ENCODE measurements around the gene KRT74. TPM values are rescaled to one million over a fixed set of nuclear protein-coding genes. Genes with fewer than 3 reads are reported as not detected.

The KRT74 gene
- polyA plus RNA-seq, 3 donors, result not detected

DNA sequence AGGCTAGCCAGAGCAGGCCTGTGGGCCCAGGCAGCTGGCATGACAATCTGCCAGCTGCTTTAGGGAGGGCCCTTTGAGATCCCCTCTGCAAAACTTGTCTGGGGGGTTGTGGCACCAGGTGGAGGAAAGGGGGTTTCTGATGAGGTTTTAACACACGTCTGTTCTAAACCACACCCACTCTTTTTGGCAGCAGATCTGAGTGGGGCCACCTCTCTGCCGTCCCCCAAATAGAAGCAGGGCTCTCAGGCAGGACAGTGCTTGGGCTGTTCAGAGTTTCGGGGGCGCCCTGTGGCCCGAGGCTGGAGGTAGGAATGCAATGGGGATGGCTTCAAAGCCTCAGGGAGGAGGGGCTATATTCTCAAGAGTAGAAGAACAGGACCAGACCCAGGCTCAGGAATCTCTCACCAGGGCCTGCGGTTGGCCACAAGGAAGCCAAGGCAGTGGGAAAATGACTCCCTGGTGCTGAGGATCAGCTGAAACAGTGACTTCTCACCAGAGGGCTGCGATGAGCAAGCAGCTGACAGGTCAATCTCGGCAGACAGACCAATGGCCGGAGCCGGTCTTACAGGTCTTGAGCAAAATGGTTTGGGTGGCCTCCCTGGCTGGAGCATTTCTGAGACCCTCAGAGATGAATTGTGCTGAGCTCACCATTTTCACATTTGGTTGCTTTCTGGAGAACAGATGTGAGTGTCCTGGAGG is 51.9 kb downstream of the KRT74 start:
- DNase-seq, result no peak

DNA sequence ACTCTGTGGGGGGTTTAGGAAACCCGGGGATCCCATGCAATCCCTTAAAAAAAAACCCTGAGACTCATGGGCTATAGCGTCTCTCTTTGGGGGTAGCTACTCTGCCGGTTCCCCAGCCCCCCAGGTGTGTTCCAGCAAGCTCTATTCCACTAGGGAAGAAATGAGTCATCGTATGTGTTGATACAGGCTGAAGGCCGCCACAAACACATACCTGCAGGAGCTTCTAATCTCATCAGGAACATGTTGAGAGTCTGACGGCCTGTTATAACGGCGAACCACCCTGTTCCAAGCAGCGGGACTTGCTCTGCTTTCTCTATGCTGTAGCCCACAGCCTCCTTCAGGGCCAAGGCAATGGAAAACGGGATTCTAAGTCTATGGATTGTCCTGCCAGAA is 52.5 kb downstream of the KRT74 start:
- DNase-seq, result no peak

DNA sequence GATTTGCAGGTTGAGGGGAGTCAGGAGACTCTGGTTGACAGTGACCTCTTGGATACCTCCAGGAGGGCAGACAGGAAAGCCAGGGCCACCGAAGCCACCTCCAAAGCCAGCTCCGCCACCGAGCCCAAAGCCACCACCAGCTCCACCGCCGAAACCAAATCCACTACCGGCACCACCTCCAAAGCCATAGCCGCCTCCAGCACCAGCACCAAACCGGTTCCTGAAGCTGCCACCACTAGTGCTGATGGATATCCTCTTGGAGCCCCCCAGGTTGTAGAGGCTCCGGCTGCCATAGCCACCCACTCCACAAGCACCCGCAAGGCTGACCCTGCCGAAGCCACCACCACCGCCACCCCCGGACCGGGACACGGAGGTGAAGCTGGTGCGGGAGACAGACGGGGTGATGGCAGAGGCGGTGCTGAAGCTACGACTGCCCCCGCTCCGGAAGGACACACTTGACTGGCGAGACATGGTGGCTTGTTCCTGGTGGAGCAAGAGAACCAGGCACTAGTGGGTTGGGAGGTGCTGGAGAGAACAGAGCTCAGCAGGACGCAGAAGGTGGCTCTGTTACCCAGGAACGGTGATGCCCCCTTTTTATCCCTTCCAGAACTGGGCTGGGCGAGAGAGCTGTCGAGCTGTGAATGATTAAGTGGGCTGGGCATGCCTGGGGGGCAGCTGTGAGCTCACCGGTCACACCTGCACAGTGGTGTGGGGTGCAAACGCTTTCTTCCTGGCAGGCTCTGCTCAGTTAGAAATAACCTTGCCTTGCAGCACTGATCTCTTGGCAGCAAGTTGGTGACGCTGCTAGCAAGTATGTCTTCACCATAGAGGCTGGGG is 53.6 kb downstream of the KRT74 start, which contains the start of gene KRT5:
Gene KRT5, minus strand, starts transcription at position 569 of the 837 bp plus-strand sequence. Its CDS starts 98 bp downstream, at position 471.
- DNase-seq, result no peak

DNA sequence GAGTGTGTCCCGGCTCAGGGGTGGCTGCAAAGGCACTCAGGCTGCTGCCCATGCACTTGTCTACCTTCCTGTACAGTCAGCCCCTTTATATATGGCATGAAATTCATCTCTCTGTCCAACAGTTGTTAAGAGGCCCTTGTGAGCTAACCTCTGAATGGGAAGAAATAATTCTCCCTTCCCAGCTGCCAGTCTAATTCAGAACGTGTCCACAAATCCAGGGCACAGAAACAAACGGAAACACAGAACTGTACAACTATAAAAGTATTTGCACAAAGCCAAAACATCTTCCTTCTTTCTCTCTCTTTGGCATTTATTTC is 54.3 kb downstream of the KRT74 start:
- DNase-seq, result no peak

DNA sequence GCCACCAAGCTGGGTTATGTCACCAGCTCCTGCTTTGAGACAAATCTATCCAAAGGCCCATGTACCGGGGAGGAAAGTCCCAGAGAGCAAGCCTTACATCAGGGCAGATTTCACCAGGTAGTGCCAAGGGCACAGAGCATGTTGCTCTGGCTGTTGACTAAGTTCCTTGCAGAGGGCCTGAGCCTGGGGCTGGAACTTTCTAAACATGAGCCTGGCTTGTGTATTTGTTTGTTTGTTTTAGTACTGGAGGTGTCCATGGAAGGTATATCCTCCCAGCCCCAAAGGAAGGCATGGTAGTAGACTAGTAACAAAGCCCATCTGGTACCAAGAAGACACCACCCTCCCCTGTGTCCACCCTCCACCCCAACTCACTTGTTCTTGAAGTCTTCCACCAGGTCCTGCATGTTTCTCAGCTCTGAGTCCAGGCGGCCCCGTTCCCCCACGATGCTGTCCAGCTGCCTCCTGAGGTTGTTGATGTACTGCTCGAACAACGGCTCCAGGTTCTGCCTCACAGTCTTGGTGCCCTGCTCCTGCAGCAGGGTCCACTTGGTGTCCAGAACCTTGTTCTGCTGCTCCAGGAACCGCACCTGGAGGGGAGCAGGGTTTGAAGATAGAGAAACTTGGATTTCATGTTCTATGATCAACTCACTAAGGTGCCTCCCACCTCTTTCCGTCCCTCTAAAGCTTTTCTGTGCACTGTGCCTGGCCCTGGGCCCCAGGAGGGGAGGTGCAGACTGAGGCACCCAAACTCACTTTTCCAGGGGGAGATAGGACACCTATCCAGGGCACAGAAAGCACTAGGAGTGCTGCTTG is 54.9 kb downstream of the KRT74 start:
- DNase-seq, result no peak

DNA sequence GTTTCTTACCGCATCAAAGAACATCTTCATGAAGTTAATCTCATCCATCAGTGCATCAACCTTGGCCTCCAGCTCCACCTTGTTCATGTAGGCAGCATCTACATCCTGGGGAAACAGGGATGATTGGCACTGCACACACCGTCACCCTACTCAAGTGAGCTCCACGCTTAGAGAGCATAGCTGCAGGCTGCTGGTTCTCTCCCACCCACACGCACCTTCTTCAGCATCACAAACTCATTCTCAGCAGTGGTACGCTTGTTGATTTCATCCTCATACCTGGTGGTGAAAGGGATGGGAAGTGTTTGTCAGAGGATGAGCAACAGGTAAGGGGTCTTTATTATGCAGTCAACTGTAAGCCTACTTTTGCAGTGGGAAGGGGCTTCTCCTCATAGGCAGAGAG is 55.8 kb downstream of the KRT74 start:
- DNase-seq, result no peak

DNA sequence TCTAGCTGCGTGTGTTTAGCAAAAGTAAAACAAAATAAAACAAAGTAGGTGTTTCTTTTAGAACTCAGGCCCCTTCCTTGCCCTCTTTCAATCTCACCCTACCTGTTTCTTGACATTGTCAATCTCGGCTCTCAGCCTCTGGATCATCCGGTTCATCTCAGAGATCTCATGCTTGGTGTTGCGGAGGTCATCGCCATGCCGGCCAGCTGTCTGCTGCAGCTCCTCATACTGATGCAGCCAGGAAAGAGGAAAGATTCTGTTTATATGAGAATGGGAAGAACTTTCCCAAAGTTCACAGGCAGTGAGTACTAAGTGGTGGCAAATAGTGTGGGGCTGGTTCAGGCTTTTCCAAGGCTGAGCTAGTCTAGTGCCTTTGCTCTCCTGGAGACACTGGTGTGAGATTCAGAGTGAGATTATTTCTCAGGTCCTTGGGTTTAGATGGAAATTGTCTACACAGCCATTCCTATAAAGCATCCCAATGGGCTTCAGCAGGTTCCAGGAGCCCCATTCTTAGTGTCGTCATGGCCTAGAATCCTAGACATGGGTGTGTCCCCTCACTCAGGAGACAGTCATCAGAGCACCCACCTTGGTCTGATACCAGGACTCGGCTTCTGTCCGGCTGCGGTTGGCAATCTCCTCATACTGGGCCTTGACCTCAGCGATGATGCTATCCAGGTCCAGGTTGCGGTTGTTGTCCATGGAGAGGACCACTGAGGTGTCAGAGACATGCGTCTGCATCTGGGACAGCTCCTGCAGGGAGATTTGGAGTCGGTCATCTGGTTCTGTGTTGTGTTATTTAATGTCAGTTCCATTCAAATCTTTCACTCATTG is 56.4 kb downstream of the KRT74 start:
- no peak for DNase-seq

DNA sequence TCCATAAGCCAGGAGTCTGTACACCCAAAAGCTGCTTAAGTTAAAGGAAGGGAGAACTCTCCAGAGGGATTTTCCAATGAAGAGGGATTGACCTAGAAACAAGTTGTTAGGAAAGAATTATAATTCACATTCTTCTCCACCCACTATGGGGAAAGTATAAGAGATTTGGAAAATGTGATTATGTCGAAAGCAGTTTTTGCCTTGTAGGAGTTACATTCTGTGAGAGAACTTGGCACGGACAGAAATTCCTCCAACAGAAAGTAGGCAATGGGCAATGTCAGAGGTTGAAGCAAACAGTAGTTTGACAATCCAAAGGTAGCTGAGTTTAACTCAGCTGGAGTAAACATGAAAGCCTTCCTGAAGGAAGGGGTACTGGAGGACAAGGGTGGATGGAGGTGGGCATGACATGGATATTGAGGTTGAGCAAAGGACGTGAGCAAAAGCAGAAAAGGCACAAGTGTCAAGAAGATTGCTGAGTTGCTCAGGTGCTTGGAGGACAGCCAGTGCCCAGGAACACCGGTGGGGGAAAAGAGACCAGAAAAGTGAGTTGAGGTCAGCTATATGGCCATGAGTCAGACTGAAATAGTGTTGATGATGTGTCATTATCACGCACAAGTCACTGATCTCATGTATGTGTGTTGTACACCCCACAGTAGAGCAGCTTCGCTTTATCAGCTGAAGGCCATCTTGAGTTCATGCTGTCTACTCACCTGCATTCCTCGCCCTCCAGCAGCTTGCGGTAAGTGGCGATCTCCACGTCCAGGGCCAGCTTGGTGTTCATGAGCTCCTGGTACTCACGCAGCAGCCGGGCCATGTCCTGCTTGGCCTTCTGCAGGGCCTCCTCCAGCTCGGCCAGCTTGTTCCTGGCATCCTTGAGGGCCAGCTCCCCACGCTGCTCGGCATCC is 57.5 kb downstream of the KRT74 start:
- DNase-seq, result no peak

Other genes starting within 250 kb of the KRT74 start
- gene KRT85, start 206.4 kb downstream of the KRT74 start, polyA plus RNA-seq (ENCODE audit: insufficient read length in 3 of 3), result not detected
- not detected for gene KRT84, start 188.2 kb downstream of the KRT74 start, polyA plus RNA-seq (ENCODE audit: insufficient read length in 3 of 3)
- gene KRT82, start 167.5 kb downstream of the KRT74 start, polyA plus RNA-seq (ENCODE audit: insufficient read length in 3 of 3), result not detected
- gene KRT75, start 139.5 kb downstream of the KRT74 start, polyA plus RNA-seq (ENCODE audit: insufficient read length in 3 of 3), result not detected
- not detected for gene KRT6B, start 121.7 kb downstream of the KRT74 start, polyA plus RNA-seq (ENCODE audit: insufficient read length in 3 of 3)
- not detected for gene KRT6C, start 100.0 kb downstream of the KRT74 start, polyA plus RNA-seq (ENCODE audit: insufficient read length in 3 of 3)
- gene KRT6A, start 80.6 kb downstream of the KRT74 start, polyA plus RNA-seq (ENCODE audit: insufficient read length in 3 of 3), result not detected
- 1 to 10 TPM in 1 of 3 donors, under 1 TPM in 2; 0.44 to 1.1 (median 0.59) TPM for gene KRT5, start 53.4 kb downstream of the KRT74 start, polyA plus RNA-seq (ENCODE audit: insufficient read length in 3 of 3)
- gene KRT71, start 20.7 kb downstream of the KRT74 start, polyA plus RNA-seq (ENCODE audit: insufficient read length in 3 of 3), result not detected
- under 1 TPM in 1 of 3 donors, not detected in 2; 0.04 TPM for gene KRT72, start 27.6 kb upstream of the KRT74 start, polyA plus RNA-seq (ENCODE audit: insufficient read length in 3 of 3)
- not detected for gene KRT73, start 44.7 kb upstream of the KRT74 start, polyA plus RNA-seq (ENCODE audit: insufficient read length in 3 of 3)
- gene KRT2, start 78.4 kb upstream of the KRT74 start, polyA plus RNA-seq (ENCODE audit: insufficient read length in 3 of 3), result not detected
- under 1 TPM; 0.12 to 0.24 (median 0.16) TPM for gene KRT1, start 106.6 kb upstream of the KRT74 start, polyA plus RNA-seq (ENCODE audit: insufficient read length in 3 of 3)
- not detected for gene KRT77, start 129.7 kb upstream of the KRT74 start, polyA plus RNA-seq (ENCODE audit: insufficient read length in 3 of 3)
- not detected for gene KRT76, start 203.5 kb upstream of the KRT74 start, polyA plus RNA-seq (ENCODE audit: insufficient read length in 3 of 3)
- not detected for gene KRT3, start 222.3 kb upstream of the KRT74 start, polyA plus RNA-seq (ENCODE audit: insufficient read length in 3 of 3)
- under 1 TPM; 0.40 to 0.65 (median 0.51) TPM for gene KRT4, start 240.3 kb upstream of the KRT74 start, polyA plus RNA-seq (ENCODE audit: insufficient read length in 3 of 3)